PC-9 (cell line): ENCODE data around the gene MSI2. TPM values are rescaled to one million over a fixed set of nuclear protein-coding genes. Genes with fewer than 3 reads are reported as not detected.

Source experiments
- BruUV-seq: library from RNA; stranded (reverse); fragments of 400-500 nt; replicated peaks from 2 replicates; lab custom pipeline; 2021; lab: Mats Ljungman, UMichigan
- CTCF ChIA-PET: fragments of 300-600 bp; sonication (Branson Sonifier 250); formaldehyde crosslinking; loops from one replicate; lab custom pipeline; 2022; ENCODE audit warnings: antibody characterized with exemption; lab: Charles Lee
- POLR2A ChIA-PET: fragments of 300-600 bp; sonication (Branson Sonifier 250); formaldehyde crosslinking; loops from one replicate; lab custom pipeline; 2022; ENCODE audit warnings: antibody characterized with exemption; ENCODE audit not compliant: unreplicated experiment; lab: Charles Lee
- DNase-seq, 2 experiments: peaks; one replicate each; pipeline versions ENCODE4 v3.0.0 to v3.0.0-alpha.2; 2015 to 2022; ENCODE audit warnings: mixed read lengths in 1 of 2
- H2AFZ ChIP-seq: fragments of 200-600 bp; sonication (generic); 2 replicates; pipeline ENCODE4 v1.8.1; 2017; ENCODE audit warnings: antibody characterized with exemption
- H3F3A ChIP-seq: fragments of 200-600 bp; sonication (generic); 2 replicates; pipeline ENCODE4 v1.8.1; 2017; ENCODE audit warnings: antibody characterized with exemption, mild to moderate bottlenecking, low read depth; ENCODE audit not compliant: insufficient read depth
- H3K27ac ChIP-seq: fragments of 200-600 bp; sonication (generic); 2 replicates; pipeline ENCODE4 v1.6.1; 2016; ENCODE audit warnings: mixed run types
- H3K27me3 ChIP-seq: fragments of 200-600 bp; sonication (generic); 2 replicates; pipeline ENCODE4 v1.6.1; 2016; ENCODE audit warnings: low read depth, mixed run types; ENCODE audit not compliant: insufficient read depth
- H3K36me3 ChIP-seq: fragments of 200-600 bp; sonication (generic); 2 replicates; pipeline ENCODE4 v1.6.1; 2016; ENCODE audit warnings: low read depth, mixed run types
- H3K4me1 ChIP-seq: fragments of 200-600 bp; sonication (generic); replicated peaks from 2 replicates; pipeline ENCODE4 v1.6.1; 2016; ENCODE audit warnings: mixed run types; ENCODE audit not compliant: insufficient read depth
- H3K4me2 ChIP-seq: fragments of 200-600 bp; sonication (generic); 2 replicates; pipeline ENCODE4 v1.6.1; 2017; ENCODE audit warnings: mixed run types
- H3K4me3 ChIP-seq: fragments of 200-600 bp; sonication (generic); 2 replicates; pipeline ENCODE4 v1.6.1; 2016; ENCODE audit warnings: mixed run types
- H3K79me2 ChIP-seq: fragments of 200-600 bp; sonication (generic); 2 replicates; pipeline ENCODE4 v1.6.1; 2017; ENCODE audit warnings: low read depth, mixed run types
- H3K9me2 ChIP-seq: fragments of 200-600 bp; sonication (generic); 2 replicates; pipeline ENCODE4 v1.8.1; 2017; ENCODE audit warnings: mild to moderate bottlenecking; ENCODE audit not compliant: insufficient read depth
- H3K9me3 ChIP-seq: fragments of 200-600 bp; sonication (generic); 2 replicates; pipeline ENCODE4 v1.8.1; 2016; ENCODE audit warnings: low read depth; ENCODE audit not compliant: insufficient read depth
- H4K20me1 ChIP-seq: fragments of 200-600 bp; sonication (generic); 2 replicates; pipeline ENCODE4 v1.8.1; 2017; ENCODE audit not compliant: insufficient read depth
- CTCF ChIP-seq: fragments of 200-600 bp; sonication (generic); conservative IDR thresholded peaks from 2 replicates; pipeline ENCODE4 v1.6.1; 2017; ENCODE audit warnings: mixed run types, antibody characterized with exemption, mild to moderate bottlenecking, moderate library complexity
- EZH2 ChIP-seq: fragments of 200-600 bp; sonication (generic); IDR thresholded peaks from 2 replicates; pipeline ENCODE4 v1.8.0; 2017; ENCODE audit warnings: antibody characterized with exemption, low read depth
- intact Hi-C: fragments of 100-400 bp; cut with micrococcal nuclease; formaldehyde crosslinking; loops from one replicate; pipeline ENCODE4 v1.10.0; 2022; ENCODE audit not compliant: unreplicated experiment
- total RNA-seq: library from RNA; stranded (reverse); gene quantifications from 2 replicates; pipeline ENCODE4 v1.2.3, GENCODE V29; 2021

Gene MSI2
- total RNA-seq, 1 experiment from 2014 or later: 15.7 TPM

GRCh38 chr17:57418463-57419246 is 162.3 kb downstream of the MSI2 start:
- POLR2A ChIA-PET: no interaction called here
- no peaks in the 10 kb centered on the region for H3K36me3 ChIP-seq
- H3K27ac ChIP-seq: no peak overlapping the region
- no peaks in the 10 kb centered on the region for H3K9me3 ChIP-seq
- no peak overlapping the region for H3K4me2 ChIP-seq
- TF ChIP-seq CTCF (no peak), EZH2 (no peak)
- no peak overlapping the region for H3K4me3 ChIP-seq
- no TSS peak for BruUV-seq
- H3K79me2 ChIP-seq: no peaks in the 10 kb centered on the region
- H3F3A ChIP-seq: no peaks in the 10 kb centered on the region
- H4K20me1 ChIP-seq: no peaks in the 10 kb centered on the region
- DNase-seq: no peak
- CTCF ChIA-PET: no interaction called here
- H3K27me3 ChIP-seq: no peaks in the 10 kb centered on the region
- no peaks in the 10 kb centered on the region for H3K9me2 ChIP-seq
- H3K4me1 ChIP-seq: no peaks in the 10 kb centered on the region
- intact Hi-C loops: no loop called here
- H2AFZ ChIP-seq: no peak overlapping the region

GRCh38 chr17:57419940-57420550 is 163.7 kb downstream of the MSI2 start:
- no peak for DNase-seq

More at GRCh38 chr17:57419940-57420550, 163.7 kb downstream of the MSI2 start:
- no peak overlapping the region for H2AFZ ChIP-seq
- H3F3A ChIP-seq: no peaks in the 10 kb centered on the region
- H3K4me3 ChIP-seq: no peak overlapping the region
- H3K9me2 ChIP-seq: no peaks in the 10 kb centered on the region
- H3K4me2 ChIP-seq: no peak overlapping the region
- no peaks in the 10 kb centered on the region for H4K20me1 ChIP-seq
- TF ChIP-seq CTCF (no peak), EZH2 (no peak)
- 0 out of 2 replicates have a peak, but pooled peaks cover 5% of the 10 kb centered on the region for H3K4me1 ChIP-seq
- H3K27me3 ChIP-seq: no peaks in the 10 kb centered on the region
- H3K9me3 ChIP-seq: no peaks in the 10 kb centered on the region
- H3K79me2 ChIP-seq: no peaks in the 10 kb centered on the region
- H3K27ac ChIP-seq: no peak overlapping the region
- no peaks in the 10 kb centered on the region for H3K36me3 ChIP-seq
- POLR2A ChIA-PET: no interaction called here
- no TSS peak for BruUV-seq
- intact Hi-C loops: no loop called here
- CTCF ChIA-PET: no interaction called here
